HS-5 (cell line): Measurements from ENCODE around the gene CDK4.

Source experiments
- DNase-seq: peaks from one replicate; pipeline ENCODE4 v3.0.0-alpha.2; 2012; ENCODE audit warnings: low read depth

CDK4 gene

GRCh38 chr12:57700317-57700716 lies 51.8 kb downstream of the CDK4 start:
- no peak for DNase-seq

- no peak for DNase-seq
These were observed 53.7 kb downstream of the CDK4 start for GRCh38 chr12:57698414-57698813.
